GM12891 (cell line): ENCODE measurements around the gene SNX9. TPM values are rescaled to one million over a fixed set of nuclear protein-coding genes. Genes with fewer than 3 reads are reported as not detected.
A peak's percentile ranks its signal among the peaks of the same experiment; 100 is the strongest.

ENCODE experiments used
- DNase-seq: peaks from one replicate; pipeline ENCODE4 v3.0.0; 2011; ENCODE audit warnings: low spot score; ENCODE audit not compliant: insufficient read length
- FAIRE-seq: peaks from 2 replicates; lab custom pipeline; 2011; peaks lifted over from hg19 to GRCh38; lab: Jason Lieb, UNC
- PAX5 ChIP-seq: IDR thresholded peaks from 2 replicates; pipeline ENCODE4 v1.6.1; 2011; ENCODE audit warnings: low read length, moderate library complexity, mild to moderate bottlenecking; ENCODE audit not compliant: insufficient read depth, severe bottlenecking
- POLR2A ChIP-seq: IDR thresholded peaks from 2 replicates; pipeline ENCODE4 v1.6.1; 2011; ENCODE audit warnings: low read depth, low read length, control low read depth
- POLR2AphosphoS5 ChIP-seq: IDR thresholded peaks from 2 replicates; pipeline ENCODE4 v1.6.1; 2011; ENCODE audit warnings: low read depth, low read length, control low read depth
- POU2F2 ChIP-seq: IDR thresholded peaks from 2 replicates; pipeline ENCODE4 v1.6.1; 2011; ENCODE audit warnings: low read depth, mild to moderate bottlenecking, control low read depth, low read length, moderate library complexity
- SPI1 ChIP-seq: IDR thresholded peaks from 2 replicates; pipeline ENCODE4 v1.6.1; 2011; ENCODE audit warnings: low read depth, low read length, control low read depth
- TAF1 ChIP-seq: IDR thresholded peaks from 2 replicates; pipeline ENCODE4 v1.6.1; 2011; ENCODE audit warnings: low read depth, low read length, control low read depth
- polyA plus RNA-seq: library from polyadenylated mRNA; unstranded; fragments of >200 nt; gene quantifications from one replicate; pipeline ENCODE4 v1.2.1, GENCODE V29; 2012; ENCODE audit warnings: low read depth, missing spikeins, inconsistent platforms; ENCODE audit not compliant: missing spikeins

SNX9 gene
- polyA plus RNA-seq = 1.6 TPM

DNA sequence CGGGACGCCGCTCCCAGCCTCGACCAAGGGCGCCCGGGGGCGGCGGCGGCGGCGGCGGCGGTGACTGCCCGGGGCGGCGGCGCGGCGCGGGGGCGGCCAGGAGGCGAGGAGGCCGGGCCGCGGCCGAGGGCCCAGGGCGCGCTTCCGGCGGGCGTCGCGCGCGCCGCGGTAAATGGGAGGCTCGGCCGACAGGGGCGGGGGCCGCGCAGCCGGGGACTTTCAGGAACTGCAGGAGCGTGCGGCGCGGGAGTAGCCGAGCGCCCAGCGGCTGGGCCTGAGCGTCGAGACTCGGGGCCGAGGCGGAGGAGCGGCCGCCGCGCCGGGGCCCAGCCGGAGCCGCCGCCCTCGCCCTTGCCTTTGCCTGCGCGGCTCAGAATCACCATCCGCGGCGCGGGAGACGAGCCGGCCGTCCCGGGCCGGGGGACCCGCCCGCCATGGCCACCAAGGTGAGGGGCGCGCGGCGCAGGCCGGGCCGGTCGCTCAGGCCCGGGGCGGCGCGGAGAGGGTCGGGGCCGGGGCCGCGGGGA, at the start of gene SNX9:
Gene SNX9, plus strand, starts transcription at position 246 of the 527 bp plus-strand sequence. Its CDS starts 189 bp downstream, at position 435.
- no peak for FAIRE-seq
- peak; percentile 49 for DNase-seq
- TF ChIP-seq POLR2A (no peak), PAX5 (no peak), POU2F2 (no peak), POLR2AphosphoS5 (no peak), TAF1 (no peak), SPI1 (no peak)

DNA sequence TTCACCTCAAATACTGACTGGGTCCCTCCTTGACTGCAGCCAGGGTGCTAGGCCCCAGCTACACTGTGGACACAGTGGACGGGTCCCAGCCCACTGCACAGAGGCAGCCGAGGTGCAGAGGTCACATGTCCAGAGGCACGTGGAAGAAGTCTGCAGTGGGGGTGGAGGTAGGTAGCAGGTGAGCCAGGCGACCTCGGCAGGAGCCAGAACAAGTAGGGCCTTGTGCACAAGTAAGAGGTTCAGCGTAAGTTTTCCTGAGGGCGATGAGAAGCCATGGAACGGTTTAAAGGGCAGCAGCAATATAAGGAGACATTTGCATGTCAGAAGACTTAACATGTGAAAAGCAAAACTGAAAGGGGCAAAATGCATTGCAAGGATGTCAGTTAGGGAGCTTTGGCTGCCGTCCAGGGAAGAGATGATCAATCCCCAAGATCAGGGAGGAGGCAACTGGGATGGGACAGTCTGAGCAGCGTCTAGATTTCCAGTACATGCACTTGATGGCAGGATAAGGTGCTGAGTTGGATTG, 49.7 kb upstream of the SNX9 start:
- no peak for TF ChIP-seq TAF1
- no peak for TF ChIP-seq POLR2AphosphoS5
- no peak for TF ChIP-seq SPI1
- no peak for TF ChIP-seq POLR2A
- TF ChIP-seq PAX5 = no peak
- no peak for TF ChIP-seq POU2F2
- no peak for DNase-seq
- peak; percentile 16 for FAIRE-seq

DNA sequence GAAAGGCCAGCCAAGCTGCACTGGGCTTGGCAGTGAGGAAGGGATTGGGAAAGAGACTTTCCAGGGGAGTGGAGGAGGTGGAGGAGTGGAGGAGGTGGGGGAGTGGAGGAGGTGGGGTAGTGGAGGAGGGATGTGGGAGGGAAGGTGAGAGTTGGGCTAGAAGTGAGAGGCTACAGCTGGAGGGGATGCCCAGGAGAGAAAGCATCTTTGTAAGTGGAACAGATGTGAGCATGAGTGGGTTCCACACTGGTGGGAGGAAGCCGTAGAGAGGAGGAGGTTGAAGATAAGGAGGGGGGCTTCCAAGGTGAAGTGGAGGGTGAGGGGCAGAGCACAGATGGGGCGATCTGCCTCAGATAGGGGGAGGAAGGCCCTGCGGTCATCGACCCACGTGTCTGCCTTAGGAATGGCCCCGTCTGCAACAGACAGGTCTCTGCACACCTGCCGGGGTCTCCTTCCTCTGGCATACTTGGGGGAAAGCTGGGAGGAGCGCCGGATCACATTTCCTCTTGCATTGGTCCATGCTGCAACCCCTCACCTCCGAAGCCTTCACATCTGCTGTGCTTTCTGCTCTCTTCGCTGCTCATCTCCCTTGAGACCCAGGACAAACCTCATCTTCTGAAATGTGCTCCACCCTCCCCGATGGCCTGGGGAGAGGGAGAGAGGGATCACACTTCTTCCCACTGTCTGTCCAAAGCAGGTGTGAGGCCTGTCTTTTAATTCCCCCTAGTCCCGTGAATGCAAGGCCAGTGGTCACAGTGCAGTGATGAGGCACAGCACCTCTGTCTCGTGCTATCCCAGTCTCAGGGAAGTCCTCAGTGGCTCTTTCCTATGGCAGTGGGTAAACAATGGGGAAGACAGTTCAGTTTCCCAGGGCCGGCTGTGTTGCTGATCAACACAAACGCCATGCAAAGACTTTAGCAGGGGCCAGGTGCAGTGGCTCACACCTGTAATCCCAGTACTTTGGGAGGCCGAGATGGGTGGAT, 48.6 kb upstream of the SNX9 start:
- DNase-seq (peak; percentile 65), FAIRE-seq (peak; percentile 80)
- TF ChIP-seq POLR2A (no peak), TAF1 (no peak), SPI1 (no peak), POU2F2 (no peak), PAX5 (no peak), POLR2AphosphoS5 (no peak)

DNA sequence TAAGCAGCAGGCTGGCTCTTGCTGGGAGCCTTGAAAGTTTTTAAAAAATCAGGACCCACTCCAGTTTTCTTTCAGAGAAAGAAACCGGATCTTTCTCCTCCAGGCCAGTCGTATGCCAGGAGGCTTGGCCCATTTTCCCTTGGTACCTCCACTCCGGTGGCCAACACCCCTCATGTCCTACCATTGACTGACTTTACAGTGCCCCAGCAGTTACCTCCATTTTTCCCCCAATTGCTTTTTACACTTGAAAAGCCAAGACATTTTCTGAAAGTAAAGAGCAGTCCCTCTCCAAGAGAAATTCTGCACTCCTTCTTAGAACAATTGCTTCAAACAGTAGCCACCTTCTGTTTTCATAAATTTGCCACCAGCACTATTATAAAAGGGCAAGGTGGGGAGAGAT, 47.7 kb upstream of the SNX9 start:
- FAIRE-seq = no peak
- TF ChIP-seq TAF1 (no peak), POU2F2 (no peak)
- DNase-seq = no peak

DNA sequence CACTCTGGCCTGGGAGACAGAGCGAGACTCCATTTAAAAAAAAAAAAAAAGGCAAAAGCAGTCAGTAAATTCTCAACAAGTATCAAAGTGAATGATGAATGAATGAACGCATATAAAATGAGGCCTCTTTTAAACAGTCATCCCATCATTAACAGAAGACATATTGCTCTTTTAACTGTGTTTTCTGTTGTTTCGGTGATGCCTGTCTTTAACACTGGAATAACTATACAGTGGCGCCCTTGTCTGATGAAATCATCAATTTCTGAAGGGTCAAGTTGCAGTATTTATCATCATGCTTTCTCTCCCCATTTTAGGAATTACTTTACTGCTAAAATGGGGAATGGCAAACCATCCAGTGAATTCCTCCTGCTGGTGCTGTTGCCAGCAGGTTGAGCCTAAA, 45.7 kb upstream of the SNX9 start:
- FAIRE-seq = no peak
- DNase-seq = no peak
- TF ChIP-seq TAF1 (no peak), POU2F2 (no peak), POLR2AphosphoS5 (no peak), POLR2A (no peak), PAX5 (no peak), SPI1 (no peak)

DNA sequence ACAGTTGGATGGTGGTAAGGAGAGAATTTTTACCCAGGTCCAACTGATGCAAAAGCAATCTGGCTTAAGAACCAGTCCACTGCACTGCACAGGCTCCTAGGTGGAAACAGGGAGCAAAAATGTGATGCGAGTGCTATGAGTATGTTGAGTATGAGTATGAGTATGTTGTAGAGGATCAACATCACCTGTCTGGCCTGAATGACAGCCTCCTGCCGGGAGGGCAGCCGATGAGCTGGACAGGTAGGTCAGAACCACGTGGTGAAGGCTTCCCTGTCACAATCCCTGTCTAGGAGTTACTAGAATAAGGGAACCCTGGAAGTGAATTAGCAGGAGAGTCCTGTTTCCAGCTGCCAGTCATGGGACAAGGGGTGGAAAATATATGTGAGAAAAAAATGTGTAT, 44.3 kb upstream of the SNX9 start:
- DNase-seq (no peak), FAIRE-seq (no peak)
- TF ChIP-seq TAF1 (no peak), PAX5 (no peak), POU2F2 (no peak), POLR2A (no peak), SPI1 (no peak), POLR2AphosphoS5 (no peak)

DNA sequence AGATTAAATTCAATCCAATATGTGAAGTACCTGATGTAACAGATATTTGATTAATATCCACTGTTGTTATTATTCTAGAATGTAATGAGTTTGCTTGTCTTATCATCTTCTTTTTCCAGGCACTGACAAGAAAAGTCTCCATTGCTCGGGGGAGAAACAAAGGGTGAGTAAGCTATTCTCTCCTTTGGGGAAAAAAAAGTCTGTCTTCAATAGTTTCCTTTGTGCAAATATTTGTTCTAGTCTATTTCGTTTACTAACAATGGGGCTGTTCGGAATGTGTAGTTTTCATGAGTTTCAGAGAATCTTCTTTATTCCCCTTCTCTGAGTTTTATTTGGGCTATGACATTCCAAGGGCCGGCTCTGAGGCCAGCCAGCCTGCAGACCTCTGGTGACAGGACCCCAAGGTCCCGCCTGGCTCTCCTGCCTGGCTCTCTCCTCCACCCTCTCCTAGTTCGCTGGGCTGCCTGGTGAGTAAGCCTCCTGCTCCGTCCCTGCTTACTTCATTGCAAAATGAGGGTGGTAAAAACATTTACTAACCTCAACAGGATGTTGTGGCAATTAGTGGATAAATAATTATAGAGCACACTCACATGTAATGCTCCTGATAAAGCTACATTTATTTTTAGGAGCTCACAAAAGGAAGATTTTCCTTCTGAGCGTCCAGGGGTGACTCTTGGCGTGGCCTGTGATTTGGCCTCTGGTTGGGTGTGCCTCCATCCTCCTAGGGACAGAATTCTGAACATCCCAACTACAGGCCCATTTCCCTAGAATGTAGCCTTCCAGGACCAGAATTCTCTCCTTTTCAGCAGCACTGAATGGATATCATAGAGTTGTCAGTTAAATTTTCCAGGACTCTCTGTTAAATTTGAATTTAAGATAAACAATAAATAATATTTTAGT, 43.1 kb upstream of the SNX9 start:
- no peak for DNase-seq
- FAIRE-seq = no peak
- TF ChIP-seq PAX5 (no peak), POLR2AphosphoS5 (no peak), TAF1 (no peak), SPI1 (no peak), POU2F2 (no peak), POLR2A (no peak)

DNA sequence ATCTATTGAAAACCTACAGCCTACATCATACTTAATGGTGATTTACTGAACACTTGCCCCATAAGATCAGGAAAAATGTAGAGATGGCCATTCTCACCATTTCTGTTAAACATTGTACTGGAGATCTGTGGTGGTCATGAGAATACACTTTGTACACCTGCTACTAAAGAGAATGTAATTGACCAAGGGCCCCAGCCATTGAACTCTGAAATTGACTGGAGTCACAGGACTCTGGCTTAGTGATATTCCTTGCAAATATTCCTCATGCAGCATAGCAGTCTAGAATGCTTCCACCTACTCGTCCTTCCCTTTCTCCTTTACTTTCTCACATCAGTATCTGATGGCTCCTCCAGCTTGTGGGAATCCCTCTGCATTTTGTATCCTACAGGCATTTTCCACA, 37.4 kb upstream of the SNX9 start:
- no peak for FAIRE-seq
- no peak for DNase-seq
- TF ChIP-seq POLR2A (no peak), TAF1 (no peak), PAX5 (no peak), SPI1 (no peak), POLR2AphosphoS5 (no peak), POU2F2 (no peak)

DNA sequence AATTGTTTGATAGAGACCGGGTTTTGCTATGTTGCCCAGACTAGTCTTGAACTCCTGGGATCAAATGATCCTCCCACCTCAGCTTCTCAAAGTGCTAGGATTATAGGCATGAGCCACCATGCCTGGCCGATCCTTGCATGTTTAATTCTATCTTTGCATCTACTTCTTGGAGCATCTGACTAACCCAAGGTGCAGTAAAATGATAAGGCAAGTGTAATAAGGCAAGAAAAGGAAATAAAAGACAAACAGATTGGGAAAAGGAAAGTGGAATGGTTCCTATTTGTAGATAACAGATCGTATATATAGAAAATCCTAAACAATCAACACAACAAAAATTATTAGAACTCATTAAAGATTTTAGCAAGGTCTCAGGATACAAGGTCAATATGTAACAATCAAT, 36.8 kb upstream of the SNX9 start:
- no peak for DNase-seq
- no peak for FAIRE-seq
- TF ChIP-seq TAF1 (no peak), PAX5 (no peak), POU2F2 (no peak), POLR2AphosphoS5 (no peak), SPI1 (no peak), POLR2A (no peak)

DNA sequence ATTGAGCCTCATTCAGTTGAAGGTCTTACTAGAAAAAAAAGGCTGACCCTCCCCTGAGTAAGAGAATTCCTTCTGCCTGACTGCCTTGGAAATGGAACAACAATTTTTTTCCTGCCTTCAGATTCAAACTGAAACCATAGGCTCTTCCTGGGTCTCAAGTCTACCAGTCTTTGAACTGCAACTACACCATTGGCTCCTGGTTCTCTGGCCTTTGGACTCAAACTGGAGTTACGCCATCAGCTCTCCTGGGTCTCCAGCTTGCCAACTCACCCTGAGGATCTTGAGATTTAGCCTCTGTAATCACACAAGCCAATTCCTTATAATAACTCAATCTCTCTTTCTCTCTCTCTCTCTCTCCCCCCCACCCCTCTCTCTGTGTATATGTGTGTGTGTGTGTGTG, 36.0 kb upstream of the SNX9 start:
- no peak for TF ChIP-seq TAF1
- no peak for TF ChIP-seq POU2F2
- TF ChIP-seq PAX5 = no peak
- TF ChIP-seq POLR2A = no peak
- TF ChIP-seq SPI1 = no peak
- TF ChIP-seq POLR2AphosphoS5 = no peak
- FAIRE-seq (no peak), DNase-seq (no peak)
